Measurements from ENCODE around the gene ABTB2.

GRCh38 chr11:34332524-34332923 is 25.3 kb downstream of the ABTB2 start:
- TF ChIP-seq EZH2phosphoT487 (IDR thresholded peaks at IDR 0.05; ENCODE audit: insufficient read depth, low read depth), result no peak
- no peak for TF ChIP-seq EZH2 (IDR thresholded peaks at IDR 0.05; ENCODE audit: insufficient read depth, poor library complexity, severe bottlenecking)

Data from GM23248 (cell line).